ENCODE measurements around the gene ATL1.
A peak's percentile ranks its signal among the peaks of the same experiment; 100 is the strongest.

The ATL1 gene

DNA sequence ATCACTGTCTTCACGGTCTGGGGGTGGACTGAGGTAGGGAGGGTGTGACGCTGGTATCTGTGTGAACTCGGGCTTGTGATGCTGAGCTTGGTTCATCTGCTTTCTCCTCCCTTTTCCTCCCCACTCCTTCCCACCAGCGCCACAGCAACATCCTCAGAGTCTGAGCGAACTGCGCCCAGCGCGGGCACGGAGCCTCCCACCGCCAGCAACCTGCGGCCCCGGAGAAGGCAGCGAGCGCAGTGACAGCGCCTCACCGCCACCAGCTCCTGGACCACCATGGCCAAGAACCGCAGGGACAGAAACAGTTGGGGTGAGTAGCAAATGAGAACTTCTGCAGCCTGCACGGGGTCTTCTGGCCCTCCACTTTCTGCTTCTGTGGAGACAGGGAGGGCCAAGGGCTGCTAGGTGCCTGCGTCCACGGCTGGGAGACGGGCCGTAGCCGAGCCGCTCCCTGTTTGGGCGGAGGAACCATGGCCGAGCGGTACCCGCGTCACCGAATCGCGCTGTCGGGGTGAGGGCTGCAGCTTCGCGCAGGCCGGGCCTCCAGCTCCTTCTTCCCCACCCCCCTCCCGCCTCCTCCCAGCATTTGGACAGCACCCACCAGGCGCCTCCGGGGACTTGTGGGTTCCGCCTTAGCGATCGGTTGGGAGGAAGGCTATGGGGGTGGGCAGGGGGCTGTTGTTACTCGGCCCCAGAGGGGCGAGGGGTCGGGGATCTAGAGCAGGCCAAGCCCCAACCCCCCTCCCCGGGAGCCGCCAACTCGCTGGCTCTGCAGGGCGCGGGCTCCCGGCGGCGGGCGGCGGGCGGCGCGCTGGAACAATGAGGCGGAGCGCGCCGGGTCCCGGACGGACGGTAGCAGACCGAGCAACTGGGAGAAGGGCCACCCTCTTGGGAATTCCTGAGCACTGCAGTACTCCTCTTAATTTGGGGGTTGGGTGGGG lies at the start of gene ATL1:
Gene ATL1 (plus strand): TSS at position 156 of the 941 bp plus-strand sequence. CDS start 121 bp downstream, at position 277.
- DNase-seq, result peak; percentile 71 to 87 (median 75)

DNA sequence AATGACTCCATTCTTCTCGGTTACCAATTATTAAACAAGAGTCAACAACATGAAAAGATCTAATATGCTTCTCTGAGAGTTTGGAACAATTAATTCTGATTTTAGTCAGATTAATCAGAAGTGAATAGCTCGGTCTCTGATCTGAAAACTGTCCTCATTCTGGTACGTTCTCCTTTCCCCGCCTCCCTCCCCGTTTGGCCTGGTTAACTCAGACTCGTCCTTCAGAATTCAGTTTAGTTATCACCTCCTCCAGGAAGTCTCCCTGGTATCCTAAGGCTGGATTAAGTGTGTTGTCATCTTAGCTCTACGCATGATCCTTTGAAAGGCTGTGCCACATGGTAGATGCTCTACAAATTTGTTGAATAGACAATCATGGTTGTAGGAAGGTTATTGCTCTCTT lies 49.8 kb upstream of the ATL1 start:
- DNase-seq, result no peak

- no peak for DNase-seq
Observed at GRCh38 chr14:50512463-50512862, 47.5 kb upstream of the ATL1 start.

DNA sequence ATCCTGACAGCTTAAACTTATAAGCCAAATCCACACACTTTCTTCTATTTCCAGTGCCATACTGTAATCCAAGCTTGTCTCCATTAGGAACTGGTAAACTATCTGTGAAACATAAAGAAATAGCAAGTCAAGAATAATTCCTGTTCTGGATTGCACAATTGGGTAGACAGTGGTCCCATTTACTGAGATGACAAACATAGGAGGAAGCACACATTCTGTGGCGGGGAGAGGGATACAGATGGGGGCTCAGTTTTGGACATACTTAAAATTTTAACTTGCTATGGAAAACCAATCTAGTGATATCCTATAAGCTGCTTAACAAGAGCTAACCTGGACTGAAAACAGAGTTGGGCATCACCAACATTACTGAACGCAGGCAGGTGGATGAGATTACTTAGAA lies 43.9 kb upstream of the ATL1 start:
- DNase-seq, result no peak

- peak; percentile 69 to 88 (median 80) for DNase-seq
Observed at GRCh38 chr14:50520947-50521815, 38.8 kb upstream of the ATL1 start.

- DNase-seq, result no peak
Observed at GRCh38 chr14:50521912-50522341, 38.0 kb upstream of the ATL1 start.

DNA sequence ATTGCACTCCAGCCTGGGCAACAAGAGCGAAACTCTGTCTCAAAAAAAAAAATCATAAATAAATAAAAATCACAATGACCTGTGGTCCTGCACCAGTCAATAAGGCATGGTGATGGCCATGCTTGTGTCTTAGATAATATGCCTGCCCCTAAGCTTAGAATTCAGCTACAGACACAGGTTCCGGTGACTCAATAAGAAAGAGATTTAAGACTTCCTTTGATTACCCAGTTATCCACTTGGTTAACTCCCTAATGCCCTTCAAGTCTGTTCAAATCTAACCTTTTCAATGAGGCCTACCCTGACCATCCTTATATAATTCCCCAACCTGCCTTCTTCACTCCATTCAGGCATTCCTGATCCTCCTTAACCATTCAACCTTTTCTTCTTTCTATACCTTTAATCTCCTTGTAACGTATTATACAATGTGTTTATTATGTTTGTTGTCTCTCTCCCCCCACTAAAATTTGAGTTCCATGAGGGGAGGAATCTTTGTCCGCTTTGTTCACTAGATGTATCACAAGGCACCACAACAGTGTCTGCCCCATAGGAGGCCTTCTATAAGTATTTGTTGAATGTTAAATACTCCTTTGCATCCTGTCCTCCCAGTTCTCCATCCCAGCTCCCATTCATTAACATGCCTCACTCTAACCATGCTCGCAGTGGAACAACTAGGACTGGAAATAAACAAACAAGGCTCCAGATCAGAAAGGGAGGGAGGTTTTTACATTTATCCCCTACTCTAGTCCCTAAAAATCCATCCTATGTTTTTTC lies 36.5 kb upstream of the ATL1 start:
- DNase-seq, result no peak

- DNase-seq, result peak; percentile 21 to 59 (median 51)
Observed at GRCh38 chr14:50524060-50524459, 35.9 kb upstream of the ATL1 start.

DNA sequence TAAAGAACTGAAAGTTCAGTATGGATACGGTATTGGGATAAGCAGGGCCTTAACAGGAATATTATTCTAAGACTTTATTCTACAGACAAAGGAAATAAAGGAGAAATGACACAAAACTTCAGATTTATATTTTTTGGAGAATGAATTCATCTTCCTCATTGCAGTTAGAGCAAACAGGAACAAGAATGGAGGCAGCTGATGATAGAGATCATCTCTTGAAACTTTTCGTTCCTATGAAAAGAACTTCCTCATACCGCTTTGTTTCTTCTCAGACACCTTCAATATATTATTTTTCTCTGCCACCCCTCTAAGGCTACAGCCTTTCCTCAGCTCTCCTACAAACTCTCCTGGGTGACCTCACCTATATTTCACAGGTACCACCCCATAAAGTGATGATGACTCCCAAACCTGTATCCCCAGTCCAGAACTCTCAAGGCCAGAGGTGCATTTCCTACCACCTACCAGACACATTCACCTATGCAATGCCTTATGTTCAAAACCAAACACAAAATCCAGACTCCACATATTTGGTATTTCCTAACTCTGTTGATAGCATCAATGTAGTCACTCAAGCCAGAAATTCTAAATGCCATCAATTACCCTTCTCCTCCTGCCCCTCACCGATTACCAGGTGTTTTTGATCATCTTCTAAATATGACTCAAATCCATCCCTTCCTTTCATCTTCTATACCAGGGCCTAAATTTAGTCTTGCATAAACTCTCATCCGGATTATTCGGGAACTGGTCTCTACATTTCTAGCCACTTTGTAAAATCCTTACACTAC lies 35.0 kb upstream of the ATL1 start:
- peak; percentile 38 to 58 (median 52) for DNase-seq

- no peak for DNase-seq
Observed at GRCh38 chr14:50528000-50528399, 31.9 kb upstream of the ATL1 start.

GRCh38 chr14:50529288-50530179 lies 30.4 kb upstream of the ATL1 start:
- peak in 1 of 3 donors; percentile 33 for DNase-seq

- DNase-seq, result peak in 2 of 3 donors; percentile 36 to 49
Observed at GRCh38 chr14:50530358-50530757, 29.6 kb upstream of the ATL1 start.

- no peak for DNase-seq
Observed at GRCh38 chr14:50530794-50531365, 29.1 kb upstream of the ATL1 start.

- DNase-seq, result peak; percentile 44 to 73 (median 48)
Observed at GRCh38 chr14:50531595-50532501, 28.1 kb upstream of the ATL1 start.

DNA sequence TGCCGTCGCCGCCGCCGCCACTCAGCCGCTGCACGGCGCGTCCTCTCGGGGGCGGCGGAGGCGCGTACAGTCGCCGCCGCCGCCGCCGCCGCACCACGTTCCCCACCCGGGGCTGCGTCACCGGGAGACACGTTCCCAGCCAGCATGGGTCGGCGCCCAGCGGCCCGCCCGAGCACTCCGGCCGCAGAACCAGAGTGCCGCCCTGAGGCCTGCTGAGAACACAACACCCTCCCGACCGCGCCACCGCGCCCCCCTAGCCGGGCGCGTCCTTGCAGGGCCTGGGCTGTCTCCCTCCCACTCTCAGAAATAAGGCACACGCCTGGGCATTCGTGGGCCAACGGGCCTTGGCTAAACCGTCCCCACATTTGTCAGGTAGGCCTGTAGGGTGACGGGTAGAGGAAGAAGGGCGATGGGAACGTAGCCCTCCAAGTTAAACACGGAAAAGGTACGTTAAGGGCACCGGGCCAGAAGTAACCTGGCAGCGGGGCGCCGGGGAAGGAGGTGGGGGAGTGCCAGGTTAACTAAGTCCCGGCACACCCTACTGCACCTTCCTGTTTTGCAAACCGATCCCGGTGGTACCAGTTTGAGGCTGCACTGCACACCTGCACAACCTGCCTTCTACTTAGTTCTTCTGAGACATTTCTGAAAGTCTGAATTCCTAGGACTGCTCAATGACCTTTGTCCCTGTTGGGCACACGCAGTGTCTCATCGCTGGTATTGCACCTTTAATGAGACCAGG lies 27.3 kb upstream of the ATL1 start, which contains the start of gene MAP4K5:
Gene MAP4K5 (minus strand): TSS at position 68 of the 739 bp plus-strand sequence. CDS start 520 bp downstream, outside the sequence.
- peak; percentile 93 to 97 (median 96) for DNase-seq

- peak; percentile 44 to 66 (median 54) for DNase-seq
Observed at GRCh38 chr14:50533241-50533705, 26.7 kb upstream of the ATL1 start.

DNA sequence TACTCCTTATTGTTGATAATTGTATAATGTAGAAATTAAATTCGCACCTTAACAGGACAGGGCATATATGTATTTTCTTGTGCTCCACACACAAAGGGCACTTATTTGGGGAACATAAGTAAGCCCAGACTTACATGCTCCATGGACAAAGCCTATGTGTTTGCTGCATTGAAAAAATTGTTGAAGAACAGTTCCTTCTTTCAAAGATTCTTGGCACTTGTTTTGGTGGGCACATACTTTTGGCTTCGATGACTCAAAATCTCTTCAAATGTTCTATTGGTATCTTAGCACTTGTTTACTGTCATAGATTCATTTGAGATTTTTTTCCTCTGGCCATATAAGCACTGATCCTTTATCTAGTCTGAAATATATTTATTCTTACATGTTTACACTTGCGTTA lies 26.1 kb upstream of the ATL1 start:
- no peak for DNase-seq

GRCh38 chr14:50534416-50534815 lies 25.5 kb upstream of the ATL1 start:
- DNase-seq, result no peak

Data from suppressor macrophage treated with lipopolysaccharide for 1 hour (primary cell).